Measurements from ENCODE around the gene PRKAG2. TPM values are rescaled to one million over a fixed set of nuclear protein-coding genes. Genes with fewer than 3 reads are reported as not detected.

PRKAG2 gene
- total and polyA plus RNA-seq, 2 of the 8 experiments (the other 6 are each of a cell fraction or from before 2014, with no cell fraction given) = 7.5 to 18.1 TPM

GRCh38 chr7:151770232-151770631, 106.7 kb downstream of the PRKAG2 start (continued):
- TF ChIP-seq NANOG (IDR thresholded peaks at IDR 0.05; ENCODE audit: insufficient read depth, low read depth, low read length, poor library complexity, severe bottlenecking) (no peak), EP300 (IDR thresholded peaks at IDR 0.05; ENCODE audit: borderline replicate concordance in 1 of 2, low read depth in 2 of 2, low read length in 2 of 2) (no peak), TAF7 (optimal IDR thresholded peaks at IDR 0.05; ENCODE audit: borderline replicate concordance, low read depth, low read length) (no peak), HDAC6 (IDR thresholded peaks at IDR 0.05; ENCODE audit: low read depth, low read length) (no peak), ASH2L (IDR thresholded peaks at IDR 0.05; ENCODE audit: low read length) (no peak), TBP (IDR thresholded peaks at IDR 0.05; ENCODE audit: low read depth, low read length) (no peak)

All from H1 (cell line).